Right lung (tissue), 5 donors: Measurements from ENCODE around the gene POLR3H. TPM values are rescaled to one million over a fixed set of nuclear protein-coding genes. Genes with fewer than 3 reads are reported as not detected.

ENCODE experiments used
- DNase-seq, 2 donors: peaks; one replicate each; pipeline ENCODE4 v3.0.0-alpha.2; 2013
- polyA plus RNA-seq, 5 donors: library from polyadenylated mRNA; unstranded; fragments of 120-200 nt; gene quantifications; one replicate each; pipeline versions ENCODE4 v1.2.1 to v1.2.3, GENCODE V29; 2013; ENCODE audit warnings: inconsistent platforms in 1 of 5, low replicate concordance in 1 of 5; ENCODE audit not compliant: insufficient read length in 5 of 5, insufficient read depth in 1 of 5

The POLR3H gene
- polyA plus RNA-seq, 5 donors: 24.6 to 39.5 (median 27.3) TPM

- no peak for DNase-seq
Measured at GRCh38 chr22:41522813-41523212, 21.5 kb downstream of the POLR3H start.

DNA sequence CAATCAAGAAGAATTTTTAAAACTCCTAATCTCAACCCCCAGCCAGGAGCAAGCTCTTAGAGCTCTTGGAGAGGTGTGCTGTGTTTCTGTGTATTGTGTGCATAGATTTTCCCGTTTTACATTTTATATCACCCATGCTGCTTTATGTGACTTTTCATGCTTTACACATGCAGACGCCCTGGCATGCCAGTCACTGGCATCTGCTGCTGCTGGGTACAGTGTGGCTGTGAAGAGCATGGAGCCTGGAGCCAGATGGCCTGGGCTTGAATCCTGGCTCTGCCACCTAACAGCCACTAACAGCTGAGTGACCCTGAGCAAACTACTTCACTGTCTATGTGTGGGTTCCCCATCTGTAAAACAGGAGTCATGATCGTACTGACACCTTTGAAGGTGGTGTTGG is 23.1 kb downstream of the POLR3H start:
- DNase-seq: no peak

DNA sequence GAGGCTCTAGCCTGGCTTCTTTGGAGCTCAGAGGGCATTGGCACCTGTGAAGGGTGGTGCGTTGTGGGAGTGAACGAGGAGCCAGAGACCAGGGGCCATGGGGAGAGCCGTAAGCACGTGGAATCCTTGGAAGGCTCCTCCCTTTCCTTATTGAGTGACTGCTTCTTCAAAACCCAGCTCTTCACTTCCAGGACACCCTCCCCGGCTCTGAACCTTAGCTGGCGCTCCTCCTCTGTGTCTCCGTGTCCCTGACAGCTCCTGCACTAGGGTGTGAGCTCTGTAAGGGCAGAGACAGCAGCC is 26.3 kb downstream of the POLR3H start:
- DNase-seq: no peak

DNA sequence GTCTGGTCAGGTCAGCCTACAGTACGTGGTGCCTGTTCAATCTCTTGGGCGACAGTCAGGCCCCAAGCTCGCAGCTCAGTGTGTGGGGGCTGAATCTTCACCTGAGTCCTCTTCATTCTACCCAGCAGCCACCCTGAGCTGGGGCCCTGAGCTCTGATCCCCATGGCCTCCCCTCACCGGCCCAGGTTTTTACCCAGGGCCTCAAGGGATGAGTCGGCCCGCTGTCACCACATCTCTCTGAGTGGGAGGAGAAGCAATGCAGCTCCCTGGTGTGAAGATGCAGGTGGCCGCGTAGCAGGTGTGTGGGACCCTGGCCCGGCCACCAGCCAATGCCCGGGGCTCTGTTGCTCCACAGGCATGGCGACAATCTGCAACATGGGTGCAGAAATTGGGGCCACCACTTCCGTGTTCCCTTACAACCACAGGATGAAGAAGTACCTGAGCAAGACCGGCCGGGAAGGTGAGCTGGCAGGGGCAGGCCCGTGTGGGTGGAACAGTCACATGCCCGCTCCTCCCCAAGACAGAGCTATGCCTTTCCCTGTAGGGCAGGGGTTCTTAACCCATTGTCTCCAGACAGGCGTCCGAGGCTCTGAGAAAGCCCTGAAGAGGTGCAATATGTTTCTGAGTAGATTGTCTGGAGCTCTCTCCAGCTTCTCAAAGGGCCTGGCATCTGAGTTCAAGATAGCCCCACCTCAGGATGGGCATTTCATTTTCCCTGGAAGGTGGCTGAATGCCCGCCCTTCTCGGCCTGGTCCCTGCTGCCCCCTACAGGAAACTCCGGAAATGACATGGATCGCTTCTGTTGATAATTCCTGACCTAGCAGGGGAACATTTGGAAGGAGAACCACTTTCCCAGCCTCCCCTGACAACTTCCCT is 26.9 kb downstream of the POLR3H start:
- DNase-seq: peak; percentile 35 to 61

GRCh38 chr22:41516462-41516861 is 27.8 kb downstream of the POLR3H start:
- DNase-seq: no peak

- no peak for DNase-seq
Measured at GRCh38 chr22:41513391-41513790, 30.9 kb downstream of the POLR3H start.

GRCh38 chr22:41512421-41513194 is 31.7 kb downstream of the POLR3H start:
- no peak for DNase-seq

DNA sequence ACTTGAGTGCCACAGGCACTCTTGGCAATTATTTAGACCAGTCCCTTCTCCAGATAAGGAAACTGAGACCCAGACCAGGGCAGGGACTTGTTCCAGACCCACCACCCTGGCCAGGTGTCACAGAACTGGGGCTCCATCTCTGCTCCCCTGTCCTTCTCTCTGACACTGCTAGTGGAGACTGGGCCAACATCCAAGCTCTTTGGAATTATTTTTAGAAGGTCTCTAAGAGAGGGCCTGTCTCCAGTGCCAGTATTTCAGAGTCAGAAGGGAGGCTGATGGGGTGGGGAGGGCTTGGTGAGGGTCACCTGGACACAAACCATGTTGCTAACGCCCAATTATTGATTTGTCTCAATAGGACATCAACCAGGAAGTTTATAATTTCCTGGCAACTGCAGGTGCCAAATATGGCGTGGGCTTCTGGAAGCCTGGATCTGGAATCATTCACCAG is 32.7 kb downstream of the POLR3H start:
- no peak for DNase-seq

DNA sequence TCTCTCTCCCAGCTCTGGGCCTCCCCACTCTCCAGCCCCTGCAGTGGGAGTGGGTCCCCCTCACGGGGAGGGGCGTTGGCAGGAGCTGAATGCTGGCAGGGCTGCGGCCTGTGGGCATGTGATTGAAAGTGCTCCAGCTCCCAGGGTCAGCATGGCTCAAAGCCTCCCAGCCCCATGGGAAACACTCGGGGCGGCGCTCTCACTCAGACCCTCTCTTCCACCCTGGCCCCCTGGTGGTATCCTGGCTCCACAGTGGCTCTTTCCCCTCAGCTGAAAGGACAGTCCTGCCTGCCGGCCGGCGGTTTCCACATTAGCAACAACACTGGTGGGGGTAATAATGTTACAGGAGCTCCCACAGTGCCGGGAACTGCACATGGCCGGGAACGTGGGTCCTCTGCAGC is 35.5 kb downstream of the POLR3H start:
- DNase-seq: no peak

DNA sequence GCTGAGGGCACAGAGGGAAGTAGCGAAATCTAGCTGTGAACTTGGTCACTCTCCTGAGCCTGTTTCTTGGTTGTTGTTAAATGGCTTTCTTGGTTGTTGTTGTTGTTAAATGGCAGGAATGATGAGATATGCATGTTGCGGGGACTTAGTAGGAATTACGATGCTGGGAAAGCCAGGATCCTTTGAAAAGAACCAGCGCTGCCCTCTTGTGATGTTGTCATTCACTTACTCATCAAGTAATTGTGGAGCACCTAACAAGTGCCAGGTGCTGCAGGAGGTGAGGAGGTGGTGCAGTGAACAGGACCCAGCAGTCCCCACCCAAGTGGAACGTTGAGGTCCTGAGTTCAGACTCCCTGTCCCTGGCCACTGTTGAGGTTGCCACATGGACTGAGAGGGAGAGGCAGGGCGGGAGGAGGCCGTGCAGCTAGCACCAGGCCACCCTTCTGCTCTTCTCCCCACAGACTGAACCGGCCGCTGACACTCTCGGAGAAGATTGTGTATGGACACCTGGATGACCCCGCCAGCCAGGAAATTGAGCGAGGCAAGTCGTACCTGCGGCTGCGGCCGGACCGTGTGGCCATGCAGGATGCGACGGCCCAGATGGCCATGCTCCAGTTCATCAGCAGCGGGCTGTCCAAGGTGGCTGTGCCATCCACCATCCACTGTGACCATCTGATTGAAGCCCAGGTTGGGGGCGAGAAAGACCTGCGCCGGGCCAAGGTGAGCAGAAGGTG is 36.8 kb downstream of the POLR3H start:
- no peak for DNase-seq

GRCh38 chr22:41505511-41506220 is 38.6 kb downstream of the POLR3H start:
- no peak for DNase-seq

DNA sequence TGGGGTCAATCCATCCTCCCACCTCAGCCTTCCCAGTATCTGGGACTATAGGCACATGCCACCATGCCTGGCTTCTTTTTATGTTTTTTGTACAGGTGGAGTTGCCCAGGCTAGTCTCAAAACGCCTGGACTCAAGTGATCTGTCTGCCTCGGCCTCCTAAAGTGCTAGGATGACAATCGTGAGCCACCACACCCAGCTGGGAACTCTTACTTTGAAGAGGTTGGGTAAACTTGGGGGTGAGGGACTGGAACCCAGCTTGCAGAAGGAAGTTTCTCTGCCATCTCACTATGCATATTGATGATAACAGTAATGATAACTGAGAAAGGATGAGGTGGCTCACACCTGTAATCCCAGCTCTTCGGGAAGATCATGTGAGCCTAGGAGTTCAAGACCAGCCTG is 39.5 kb downstream of the POLR3H start:
- DNase-seq: no peak

GRCh38 chr22:41504397-41504796 is 39.9 kb downstream of the POLR3H start:
- DNase-seq: no peak

DNA sequence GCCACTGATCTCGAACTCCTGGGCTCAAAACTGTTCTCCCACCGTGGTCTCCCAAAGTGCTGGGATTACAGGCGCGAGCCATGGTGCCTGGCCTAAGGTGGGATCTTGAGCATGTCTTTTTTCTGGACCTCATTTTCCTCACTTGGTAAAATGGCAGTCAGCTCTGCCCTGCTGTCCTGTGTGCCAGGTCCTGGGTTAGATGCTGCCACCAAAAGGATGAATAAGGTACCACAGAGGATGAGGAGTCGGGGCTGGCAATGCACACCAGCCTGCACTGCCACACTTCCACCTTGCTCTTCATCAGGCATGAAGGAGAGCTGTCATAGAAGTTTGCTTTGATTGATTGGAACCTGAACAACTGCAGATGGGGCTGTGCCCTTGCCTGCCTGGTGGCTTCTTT is 43.1 kb downstream of the POLR3H start:
- no peak for DNase-seq

DNA sequence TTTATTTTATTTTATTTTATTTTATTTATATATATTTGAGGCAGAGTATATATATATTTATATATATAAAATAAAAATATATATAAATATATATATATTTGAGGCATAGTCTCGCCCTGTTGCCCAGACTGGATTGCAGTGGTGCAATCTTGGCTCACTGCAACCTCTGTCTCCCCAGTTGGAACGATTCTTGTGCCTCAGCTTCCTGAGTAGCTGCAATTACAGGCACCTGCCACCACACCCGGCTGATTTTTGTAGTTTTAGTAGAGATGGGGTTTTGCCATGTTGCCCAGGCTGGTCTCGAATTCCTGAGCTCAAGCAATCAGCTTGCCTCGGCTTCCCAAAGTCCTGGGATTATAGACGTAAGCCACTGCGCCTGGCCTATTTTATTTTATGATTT is 44.0 kb downstream of the POLR3H start:
- no peak for DNase-seq

DNA sequence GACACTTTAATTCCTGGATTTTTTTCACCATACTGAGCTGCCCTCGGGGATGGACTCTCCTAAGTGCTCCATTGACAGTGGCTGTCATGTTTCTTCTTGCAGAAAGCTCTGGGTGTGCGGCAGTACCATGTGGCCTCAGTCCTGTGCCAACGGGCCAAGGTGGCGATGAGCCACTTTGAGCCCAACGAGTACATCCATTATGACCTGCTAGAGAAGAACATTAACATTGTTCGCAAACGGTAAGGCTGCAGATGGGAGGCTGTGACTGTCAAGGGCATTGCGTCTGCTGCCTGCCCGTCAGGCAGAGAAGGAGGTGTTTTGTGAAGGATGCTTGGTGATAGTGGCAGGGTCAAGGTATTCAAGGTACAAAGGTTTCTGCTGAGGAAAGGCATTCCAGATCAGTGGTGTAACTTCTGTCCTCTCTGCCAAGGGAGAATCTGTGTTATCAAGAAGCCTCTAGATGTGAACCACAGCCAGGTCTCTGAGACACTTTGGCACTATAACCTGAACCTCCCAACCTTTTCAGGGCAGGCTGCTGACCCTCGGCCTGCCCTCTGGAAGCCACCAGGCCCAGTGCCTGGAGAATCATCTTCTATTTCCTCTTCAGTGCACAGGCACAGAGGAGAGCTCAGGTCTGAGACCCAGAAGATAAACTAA is 44.5 kb downstream of the POLR3H start:
- DNase-seq: no peak

DNA sequence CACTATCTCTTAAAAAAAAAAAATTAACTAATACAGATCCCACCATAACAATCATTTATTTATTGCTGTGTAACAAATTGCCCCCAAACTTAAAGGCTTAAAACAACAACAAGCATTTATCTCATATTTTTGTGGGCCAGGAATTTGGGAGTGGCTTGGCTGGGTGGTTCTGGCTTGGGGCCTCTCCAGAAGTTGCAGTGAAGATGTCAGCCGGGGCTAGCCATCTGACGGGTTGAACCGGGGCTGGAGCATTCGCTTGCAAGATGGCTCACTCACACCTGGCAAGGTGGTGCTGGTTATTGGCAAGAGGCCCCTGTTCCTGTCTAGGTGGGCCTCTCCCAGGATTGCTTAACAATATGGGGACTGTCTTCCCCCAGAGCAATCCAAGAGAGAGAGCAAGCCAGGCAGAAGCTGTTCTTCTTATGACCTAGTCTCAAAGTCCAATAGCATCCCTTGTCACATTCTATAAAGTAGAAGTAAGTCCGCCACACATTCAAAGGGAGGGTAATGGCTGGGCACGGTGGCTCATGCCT is 45.9 kb downstream of the POLR3H start:
- DNase-seq: no peak

DNA sequence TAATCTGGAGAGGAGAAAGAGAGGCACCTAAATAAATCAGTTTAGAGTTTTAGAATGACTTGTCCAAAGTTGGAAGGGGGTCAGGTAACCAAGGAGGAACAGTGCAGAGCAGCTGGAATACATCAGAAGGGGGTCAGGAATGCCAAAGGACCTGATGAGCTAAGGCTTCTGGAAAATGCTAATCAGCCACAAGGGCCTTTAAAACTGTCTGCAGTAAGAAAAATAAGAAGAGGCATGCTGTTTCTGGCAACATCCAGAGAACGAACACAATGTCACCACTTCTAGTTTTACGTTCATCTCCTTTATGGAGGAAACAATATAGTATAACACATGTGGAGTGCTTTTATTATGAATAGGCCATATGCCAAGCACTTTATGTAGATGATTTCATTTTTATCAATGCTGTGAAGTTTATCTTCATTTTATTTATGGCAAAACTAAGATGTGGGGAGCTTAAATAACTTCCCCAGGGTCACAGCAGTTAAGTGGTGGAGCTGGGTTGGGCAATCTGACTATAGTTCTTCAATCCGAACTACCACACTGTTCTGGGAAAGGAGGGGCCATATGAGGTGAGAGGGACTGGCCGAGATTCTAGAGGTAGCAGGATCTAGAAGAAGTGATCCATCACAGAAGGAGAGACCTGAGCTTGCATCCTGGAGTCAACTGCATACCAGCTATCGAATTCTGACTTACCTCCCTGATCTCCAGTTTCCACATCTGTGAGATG is 52.7 kb downstream of the POLR3H start:
- DNase-seq: no peak

DNA sequence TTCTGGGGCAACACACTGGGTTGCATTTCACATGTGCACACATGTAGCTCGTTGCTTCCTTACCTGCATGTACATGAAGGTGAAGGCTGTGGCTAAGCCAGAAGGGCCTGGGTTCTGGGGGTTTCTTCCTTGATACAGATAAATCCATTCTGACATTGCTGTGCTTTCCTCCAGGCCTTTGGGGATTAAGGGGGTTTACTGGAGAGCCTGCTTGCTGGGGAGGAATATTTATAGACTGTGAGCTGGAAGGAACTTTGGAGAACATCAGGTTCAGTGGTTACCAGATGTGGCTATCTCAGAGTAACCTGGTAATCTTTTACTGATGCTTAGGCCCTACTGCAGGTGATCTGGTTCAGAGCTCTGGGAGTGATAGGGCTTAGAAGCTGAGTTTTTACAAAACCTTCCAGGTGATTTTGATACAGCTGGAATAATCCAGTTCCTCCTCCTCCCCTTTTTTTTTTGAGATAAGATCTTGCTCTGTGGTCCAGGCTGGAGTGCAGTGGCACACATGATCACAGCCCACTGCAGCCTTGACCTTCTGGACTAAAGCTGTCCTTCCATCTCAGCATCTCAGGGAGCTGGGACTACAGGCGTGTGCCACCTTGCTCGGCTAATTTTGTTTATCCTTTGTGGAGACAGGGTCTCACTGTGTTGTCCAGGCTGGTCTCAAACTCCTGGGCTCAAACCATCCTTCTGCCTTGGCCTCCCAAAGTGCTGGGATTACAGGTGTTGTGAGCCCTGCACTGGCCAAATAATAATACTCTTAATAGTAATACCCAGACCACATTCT is 55.5 kb downstream of the POLR3H start:
- no peak for DNase-seq

DNA sequence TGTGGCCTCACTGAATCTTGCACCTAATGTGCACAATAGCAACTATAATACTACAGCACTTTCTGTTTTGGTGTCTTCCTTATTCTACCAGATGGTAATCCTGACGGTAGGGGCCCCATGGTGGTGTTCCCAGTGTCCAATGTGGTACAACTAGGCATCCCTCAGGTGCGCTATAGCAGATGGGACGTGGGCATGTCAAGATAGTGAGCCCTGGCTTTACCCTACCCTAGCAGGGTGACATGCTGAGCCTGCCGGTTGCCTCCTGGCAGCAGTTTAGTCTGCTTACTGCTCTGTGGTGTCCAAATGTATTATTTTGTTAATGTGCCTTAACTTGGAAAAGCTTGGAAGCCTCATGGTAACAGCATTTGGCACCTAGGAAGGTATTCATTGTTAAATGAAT is 56.2 kb downstream of the POLR3H start:
- DNase-seq: no peak
